Superior temporal gyrus (tissue), 1 donor: ENCODE data around the gene KLF11.

Experiments
- DNase-seq: peaks from one replicate; pipeline ENCODE4 v3.0.0-alpha.2; 2016; ENCODE audit errors: extremely low spot score

Gene KLF11

GRCh38 chr2:10063566-10063965 lies 20.2 kb downstream of the KLF11 start:
- DNase-seq, result no peak

GRCh38 chr2:10064932-10065772 lies 21.8 kb downstream of the KLF11 start:
- no peak for DNase-seq

- no peak for DNase-seq
Observed at GRCh38 chr2:10065773-10066055, 22.4 kb downstream of the KLF11 start.

- no peak for DNase-seq
Observed at GRCh38 chr2:10067330-10067729, 24.0 kb downstream of the KLF11 start.

GRCh38 chr2:10067881-10068280 lies 24.5 kb downstream of the KLF11 start:
- DNase-seq, result no peak

DNA sequence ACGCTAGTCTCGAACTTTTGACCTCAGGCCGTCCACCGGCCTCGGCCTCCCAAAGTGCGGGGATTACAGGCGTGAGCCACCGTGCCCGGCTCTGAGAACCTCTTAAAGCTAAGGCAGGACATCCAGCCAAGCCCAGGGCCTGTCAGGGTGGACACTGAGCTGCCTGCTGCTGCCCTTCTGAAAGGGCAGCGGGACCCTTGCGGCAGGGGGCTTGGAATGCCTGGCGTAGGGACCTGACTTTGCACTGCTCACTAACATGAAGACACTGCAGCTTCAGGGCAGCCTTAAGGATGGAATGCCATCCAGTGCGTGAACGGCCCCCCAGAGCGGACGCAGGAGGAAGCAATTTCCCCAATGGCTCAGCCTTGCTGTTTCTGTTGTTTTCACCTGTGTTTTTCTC lies 27.8 kb downstream of the KLF11 start:
- DNase-seq, result no peak

- no peak for DNase-seq
Observed at GRCh38 chr2:10071595-10071994, 28.2 kb downstream of the KLF11 start.

- DNase-seq, result peak; percentile 90
Observed at GRCh38 chr2:10072656-10073480, 29.5 kb downstream of the KLF11 start.

DNA sequence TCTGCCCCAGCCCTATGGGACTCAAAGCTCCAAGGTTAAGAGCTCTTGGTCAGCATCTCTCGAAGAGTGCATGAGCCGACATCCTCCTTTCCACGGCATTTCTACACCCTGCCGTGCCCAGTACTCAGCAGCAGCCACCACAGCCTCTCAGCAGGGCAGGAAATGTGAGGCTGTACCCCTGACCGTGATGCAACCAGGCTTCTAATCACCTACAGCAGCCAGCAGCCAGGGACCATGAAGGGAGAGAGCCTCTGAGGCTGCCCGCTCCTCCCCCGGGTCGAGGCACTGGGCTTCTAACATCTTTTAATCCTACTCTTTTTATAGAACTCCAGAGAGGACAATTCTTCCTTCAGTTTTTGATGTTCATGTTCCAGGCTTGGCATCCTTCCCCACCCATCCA lies 30.4 kb downstream of the KLF11 start:
- no peak for DNase-seq

- DNase-seq, result no peak
Observed at GRCh38 chr2:10075101-10075500, 31.8 kb downstream of the KLF11 start.

GRCh38 chr2:10075571-10076209 lies 32.3 kb downstream of the KLF11 start:
- DNase-seq, result no peak

DNA sequence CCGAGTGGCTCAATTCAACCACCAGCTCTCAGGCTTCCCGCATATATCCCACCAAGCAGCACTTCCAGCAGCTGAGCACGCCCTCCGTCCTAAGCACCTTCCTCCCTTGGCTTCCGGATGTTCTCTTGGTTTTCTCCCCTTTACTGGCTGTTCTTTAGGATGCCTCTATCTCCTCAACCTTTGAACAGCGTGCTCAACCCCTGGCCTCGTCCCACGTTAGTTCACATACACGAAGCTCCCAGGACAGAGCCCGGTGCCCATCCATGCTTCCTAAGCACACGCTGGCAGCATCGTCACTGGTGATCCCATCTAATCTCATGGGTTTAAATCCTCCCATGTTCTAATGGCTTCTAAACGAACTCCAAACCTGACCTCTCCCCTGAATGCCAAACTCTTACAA lies 33.2 kb downstream of the KLF11 start:
- DNase-seq, result no peak

DNA sequence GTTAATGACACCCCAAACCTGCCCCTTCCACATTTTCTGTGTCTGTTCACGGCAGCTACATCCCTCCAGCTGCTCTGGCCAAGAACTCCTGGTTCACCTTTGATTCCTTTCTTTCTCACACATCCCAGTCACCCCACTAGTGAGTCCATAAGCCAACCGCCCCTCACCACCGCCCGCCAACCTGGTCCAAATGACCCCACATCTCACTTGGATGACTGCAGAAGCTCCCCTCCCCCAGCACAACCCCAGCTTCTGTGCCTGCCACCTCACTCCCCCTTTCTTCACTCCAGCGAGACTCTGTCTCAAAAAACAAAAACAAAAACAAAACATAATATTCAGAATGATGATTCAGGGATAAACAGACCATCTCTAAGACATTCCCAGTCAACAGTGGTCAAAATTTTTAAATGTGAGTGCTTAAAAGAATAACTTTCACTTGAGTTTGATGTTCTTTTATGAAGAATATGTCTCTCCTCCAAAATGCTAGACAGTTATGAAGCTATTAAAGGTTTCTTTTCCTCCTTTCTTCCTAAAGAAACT lies 33.7 kb downstream of the KLF11 start:
- DNase-seq, result no peak

GRCh38 chr2:10078001-10078400 lies 34.7 kb downstream of the KLF11 start:
- DNase-seq, result no peak

DNA sequence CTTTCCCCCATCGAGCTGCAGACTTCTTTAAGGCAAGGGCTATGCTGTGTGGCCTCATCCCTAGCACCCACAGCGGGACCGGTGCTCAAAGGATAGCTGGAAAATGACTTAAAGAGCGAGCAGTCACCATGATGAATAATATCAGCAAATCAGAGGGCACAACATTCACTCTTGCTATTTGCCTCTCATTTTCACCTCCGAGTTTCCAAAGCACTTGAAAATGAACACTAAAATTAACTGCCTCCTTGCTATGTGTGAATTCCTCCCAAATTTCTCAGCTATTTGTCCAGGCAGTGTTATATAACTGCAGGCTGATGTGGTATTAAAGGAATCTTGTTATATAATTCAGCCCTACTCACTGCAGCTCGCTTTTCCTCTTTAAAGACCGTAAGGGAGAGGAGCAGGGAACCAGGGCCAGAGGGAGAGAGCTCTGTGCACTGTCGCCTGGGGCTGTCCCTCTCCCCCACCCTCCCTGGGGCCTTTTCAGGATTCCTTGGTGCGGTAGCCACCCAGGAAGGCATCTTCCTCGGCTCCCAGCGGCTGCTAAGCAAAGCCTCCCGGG lies 35.4 kb downstream of the KLF11 start:
- peak; percentile 67 for DNase-seq

- no peak for DNase-seq
Observed at GRCh38 chr2:10079266-10079869, 36.0 kb downstream of the KLF11 start.

DNA sequence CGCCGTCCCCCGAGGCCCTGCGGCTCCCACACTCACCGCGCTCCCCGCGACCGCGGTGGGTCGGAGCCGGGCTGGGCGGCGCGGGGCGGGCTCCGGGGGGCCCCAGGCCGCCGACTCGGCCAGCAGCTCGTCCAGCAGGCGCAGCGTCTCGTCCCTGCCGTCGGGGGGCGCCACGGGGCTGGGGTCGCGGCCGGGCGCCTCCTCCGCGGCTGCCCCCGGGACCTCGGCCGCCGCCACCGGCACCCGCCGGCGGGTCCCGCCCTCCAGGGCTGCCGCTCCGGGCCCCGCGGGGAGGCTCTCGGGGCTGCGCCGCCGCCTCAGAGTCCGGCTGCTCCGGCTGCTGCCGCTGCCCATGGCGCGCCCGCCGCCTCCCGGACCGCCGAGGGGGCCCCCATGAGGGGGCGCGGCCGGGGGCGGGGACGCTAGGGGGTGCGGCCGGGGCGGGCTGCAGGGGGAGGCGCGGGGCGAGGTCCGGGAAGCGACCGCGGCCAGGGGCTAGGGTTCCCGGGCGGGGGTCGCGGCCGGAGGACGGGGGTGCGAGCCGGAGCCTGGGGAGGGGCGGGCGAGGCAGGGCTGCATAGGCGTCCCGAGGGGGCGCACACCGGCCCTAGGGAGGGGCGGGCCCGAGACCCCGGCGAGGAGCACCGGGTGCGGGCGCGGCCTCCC lies 36.7 kb downstream of the KLF11 start, which contains the start of gene CYS1:
TSS of gene CYS1 (minus strand) at position 542 of the 666 bp plus-strand sequence. CDS start at position 354, 188 bp downstream.
- DNase-seq, result no peak

- no peak for DNase-seq
Observed at GRCh38 chr2:10080536-10081304, 37.4 kb downstream of the KLF11 start.

- no peak for DNase-seq
Observed at GRCh38 chr2:10083046-10083445, 39.7 kb downstream of the KLF11 start.

DNA sequence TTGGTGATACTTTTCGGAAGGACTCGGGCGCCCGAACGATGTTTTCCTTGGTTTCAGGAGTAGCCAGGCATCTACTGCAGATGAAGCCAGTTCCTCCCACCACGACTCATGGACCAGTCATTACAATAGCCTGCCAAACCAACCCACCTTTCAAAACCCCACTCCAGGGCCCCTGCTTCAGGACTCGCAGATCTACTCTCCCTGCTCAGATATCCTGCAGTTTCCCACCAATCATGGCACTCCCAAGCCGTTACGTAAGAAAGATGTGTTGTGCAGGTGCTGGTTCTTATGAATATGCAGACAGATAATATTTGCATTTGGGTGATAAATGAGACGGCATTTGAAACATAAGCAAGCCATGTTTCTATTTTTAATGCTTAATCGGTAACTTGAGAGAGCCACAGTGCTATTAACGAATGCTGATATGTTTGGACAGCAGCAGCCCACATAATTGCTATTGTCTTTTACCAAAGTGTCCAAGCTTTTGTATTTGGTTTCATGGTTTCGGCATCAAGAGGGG lies 40.4 kb downstream of the KLF11 start:
- DNase-seq, result no peak
